Measurements from ENCODE around the gene MBP. TPM values are rescaled to one million over a fixed set of nuclear protein-coding genes. Genes with fewer than 3 reads are reported as not detected.

MBP gene
- total RNA-seq, 1 donor from 2014 or later: 78.9 TPM

- Histone ChIP-seq H3K9me3 (no peaks in the 10 kb centered on the region), H3K4me1 (peaks cover 17% of the 10 kb centered on the region), H3K27ac (no peak overlapping the region), H3K27me3 (no peaks in the 10 kb centered on the region), H3K36me3 (no peaks in the 10 kb centered on the region), H3K4me3 (no peak overlapping the region)
- no peak for TF ChIP-seq CTCF (IDR thresholded peaks at IDR 0.05)
- ATAC-seq: no peak
- no peak for DNase-seq
- intact Hi-C loops (cut with DNase I): no loop called here
Observed at GRCh38 chr18:77136076-77136718, 3.6 kb upstream of the MBP start.

GRCh38 chr18:77135339-77136075 is 2.9 kb upstream of the MBP start:
- Histone ChIP-seq H3K9me3 (no peaks in the 10 kb centered on the region), H3K27me3 (no peaks in the 10 kb centered on the region), H3K4me1 (peaks cover 19% of the 10 kb centered on the region), H3K27ac (no peak overlapping the region), H3K36me3 (no peaks in the 10 kb centered on the region), H3K4me3 (no peak overlapping the region)
- ATAC-seq (no peak), DNase-seq (no peak)
- intact Hi-C loops (cut with DNase I): no loop called here
- TF ChIP-seq CTCF (IDR thresholded peaks at IDR 0.05): no peak

GRCh38 chr18:77134611-77135010 is 2.0 kb upstream of the MBP start:
- Histone ChIP-seq H3K4me1 (peaks cover 23% of the 10 kb centered on the region), H3K4me3 (no peak overlapping the region), H3K9me3 (no peaks in the 10 kb centered on the region), H3K27ac (no peak overlapping the region), H3K27me3 (no peaks in the 10 kb centered on the region), H3K36me3 (no peaks in the 10 kb centered on the region)
- ATAC-seq (no peak), DNase-seq (no peak)
- no peak for TF ChIP-seq CTCF (IDR thresholded peaks at IDR 0.05)
- intact Hi-C loops (cut with DNase I): no loop called here

- H3K9me3 ChIP-seq: no peaks in the 10 kb centered on the region
- TF ChIP-seq CTCF (IDR thresholded peaks at IDR 0.05): peak; percentile 30
- H3K36me3 ChIP-seq: no peaks in the 10 kb centered on the region
- intact Hi-C loops (cut with DNase I): no loop called here
- ATAC-seq (no peak), DNase-seq (no peak)
- H3K27ac ChIP-seq: no peak overlapping the region
- peak overlapping the region; percentile 85 for H3K4me3 ChIP-seq
- no peaks in the 10 kb centered on the region for H3K27me3 ChIP-seq
- peaks cover 23% of the 10 kb centered on the region for H3K4me1 ChIP-seq
Observed at GRCh38 chr18:77133835-77134496, 1.4 kb upstream of the MBP start.

- Histone ChIP-seq H3K27ac (peak overlapping the region; percentile 94), H3K4me3 (peak overlapping the region; percentile 85), H3K4me1 (peaks cover 23% of the 10 kb centered on the region), H3K9me3 (no peaks in the 10 kb centered on the region), H3K36me3 (no peaks in the 10 kb centered on the region), H3K27me3 (no peaks in the 10 kb centered on the region)
- intact Hi-C loops (cut with DNase I): no loop called here
- no peak for TF ChIP-seq CTCF (IDR thresholded peaks at IDR 0.05)
- ATAC-seq: peak; percentile 58
- DNase-seq: peak; percentile 83
Observed at GRCh38 chr18:77133051-77133834, 660 bp upstream of the MBP start.
